HepG2 (cell line): Measurements from ENCODE around the gene IFNLR1. TPM values are rescaled to one million over a fixed set of nuclear protein-coding genes. Genes with fewer than 3 reads are reported as not detected.
A peak's percentile ranks its signal among the peaks of the same experiment; 100 is the strongest.

Experiments used
- AHDC1 ChIP-seq: sonication (generic); formaldehyde crosslinking; IDR thresholded peaks from 2 replicates; pipeline ENCODE4 v1.5.1; 2020; ENCODE audit warnings: mild to moderate bottlenecking, missing genetic modification reagents, borderline replicate concordance
- ETS1 ChIP-seq: sonication (generic); formaldehyde crosslinking; IDR thresholded peaks from 2 replicates; pipeline ENCODE4 v1.4.0; 2020; ENCODE audit warnings: missing genetic modification reagents
- HOMEZ ChIP-seq: IDR thresholded peaks from 2 replicates; pipeline ENCODE4 v1.6.1; 2016; ENCODE audit warnings: low read depth
- JARID2 ChIP-seq: sonication (generic); formaldehyde crosslinking; IDR thresholded peaks from 2 replicates; pipeline ENCODE4 v1.8.1; 2023; ENCODE audit warnings: missing genetic modification reagents, inconsistent platforms; ENCODE audit not compliant: insufficient replicate concordance
- MEF2D ChIP-seq: sonication (generic); formaldehyde crosslinking; IDR thresholded peaks from 2 replicates; pipeline ENCODE4 v1.5.1; 2020; ENCODE audit warnings: mild to moderate bottlenecking, missing genetic modification reagents
- NCOA2 ChIP-seq: sonication (generic); formaldehyde crosslinking; IDR thresholded peaks from 2 replicates; pipeline ENCODE4 v1.8.0; 2022; ENCODE audit warnings: inconsistent platforms
- NFE2L1 ChIP-seq: sonication (generic); formaldehyde crosslinking; IDR thresholded peaks from 2 replicates; pipeline ENCODE4 v1.4.0; 2020; ENCODE audit warnings: missing genetic modification reagents, mild to moderate bottlenecking, borderline replicate concordance
- NFYB ChIP-seq: sonication (generic); formaldehyde crosslinking; IDR thresholded peaks from 2 replicates; pipeline ENCODE4 v1.4.0; 2020; ENCODE audit warnings: missing genetic modification reagents
- RFX5 ChIP-seq: IDR thresholded peaks from 2 replicates; pipeline ENCODE4 v1.6.1; 2011; ENCODE audit warnings: low read depth, low read length, improper control_type of control experiment
- RXRB ChIP-seq: IDR thresholded peaks from 2 replicates; pipeline ENCODE4 v1.6.1; 2016; ENCODE audit warnings: borderline replicate concordance, missing genetic modification reagents, missing compliant biosample characterization
- SOX5 ChIP-seq: IDR thresholded peaks from 2 replicates; pipeline ENCODE4 v1.6.1; 2016; ENCODE audit warnings: borderline replicate concordance
- SUZ12 ChIP-seq: fragments of 150-350 bp; IDR thresholded peaks from 2 replicates; pipeline ENCODE4 v1.6.1; 2014; ENCODE audit warnings: low read depth, low read length
- TARDBP ChIP-seq: sonication (generic); formaldehyde crosslinking; IDR thresholded peaks from 2 replicates; pipeline ENCODE4 v1.8.0; 2022; ENCODE audit warnings: mild to moderate bottlenecking, missing genetic modification reagents
- THAP11 ChIP-seq: IDR thresholded peaks from 2 replicates; pipeline ENCODE4 v1.6.1; 2016; ENCODE audit warnings: missing biosample characterization, missing genetic modification reagents
- U2AF2 ChIP-seq: fragments of 200-400 bp; formaldehyde crosslinking; IDR thresholded peaks from 2 replicates; pipeline ENCODE4 v1.6.1; 2017; ENCODE audit warnings: low read depth, mild to moderate bottlenecking, low read length
- ZNF431 ChIP-seq: sonication (generic); formaldehyde crosslinking; IDR thresholded peaks from 2 replicates; pipeline ENCODE4 v1.9.0; 2022; ENCODE audit warnings: missing genetic modification reagents, low read depth, mild to moderate bottlenecking, borderline replicate concordance
- ZNF619 ChIP-seq: sonication (generic); formaldehyde crosslinking; IDR thresholded peaks from 2 replicates; pipeline ENCODE4 v1.4.0; 2020; ENCODE audit warnings: mild to moderate bottlenecking, missing genetic modification reagents
- ZNF710 ChIP-seq: sonication (generic); formaldehyde crosslinking; IDR thresholded peaks from 2 replicates; pipeline ENCODE4 v1.5.0; 2020; ENCODE audit warnings: mild to moderate bottlenecking, missing genetic modification reagents, borderline replicate concordance
- ZSCAN20 ChIP-seq: sonication (generic); formaldehyde crosslinking; IDR thresholded peaks from 2 replicates; pipeline ENCODE4 v1.4.0; 2020; ENCODE audit warnings: missing genetic modification reagents, mild to moderate bottlenecking, borderline replicate concordance
- polyA plus RNA-seq, 8 experiments: library from polyadenylated mRNA; depleted of rRNA in 3 of 8; stranded (reverse) in 7 of 8; unstranded in 1 of 8; fragments of >200 nt; fragmentation: Illumina TruSeq in 4 of 8; extraction: Trizol in 4 of 8; gene quantifications; 2 replicates each; pipeline versions ENCODE4 v1.2.1 to v1.2.3, GENCODE V29; 2011 to 2016; ENCODE audit warnings: low read depth in 4 of 8, missing spikeins in 1 of 8, mixed read lengths in 1 of 8; ENCODE audit not compliant: insufficient read depth in 1 of 8
- total RNA-seq, 5 experiments: library from RNA; depleted of rRNA; stranded (reverse); fragments of >200 nt; fragmentation: Illumina TruSeq; extraction: Trizol; gene quantifications; 2 replicates each; pipeline ENCODE4 v1.2.3, GENCODE V29; 2016; ENCODE audit warnings: low read depth in 1 of 5

The IFNLR1 gene
- total and polyA plus RNA-seq, 2 of the 13 experiments (the other 11 are each of a cell fraction or from before 2014, with no cell fraction given): 3.8 to 8.5 TPM

- TF ChIP-seq ZNF619 (CRISPR knock-in tag): no peak
- peak; percentile 70; the same call in 1 of the 2 replicates for TF ChIP-seq TARDBP (CRISPR knock-in tag)
- no peak for TF ChIP-seq SUZ12
- TF ChIP-seq RXRB (CRISPR knock-in tag): peak; percentile 95
- TF ChIP-seq ZNF431 (CRISPR knock-in tag): no peak
- TF ChIP-seq AHDC1 (CRISPR knock-in tag): peak; percentile 74; the same call in 1 of the 2 replicates
- TF ChIP-seq SOX5 (CRISPR knock-in tag): peak; percentile 74; the same call in 1 of the 2 replicates
- no peak for TF ChIP-seq NFE2L1 (CRISPR knock-in tag)
- TF ChIP-seq ETS1 (CRISPR knock-in tag): 0 out of 2 replicates have a peak, but pooled peaks have one; percentile 23
- no peak for TF ChIP-seq HOMEZ (CRISPR knock-in tag)
- peak; percentile 46; the same call in 1 of the 2 replicates for TF ChIP-seq THAP11 (CRISPR knock-in tag)
- TF ChIP-seq RFX5: no peak
- TF ChIP-seq MEF2D (CRISPR knock-in tag): peak; percentile 23; the same call in 1 of the 2 replicates
- TF ChIP-seq NFYB (CRISPR knock-in tag): no peak
- peak; percentile 72 for TF ChIP-seq NCOA2 (CRISPR knock-in tag)
- no peak for TF ChIP-seq ZSCAN20 (CRISPR knock-in tag)
- no peak for TF ChIP-seq U2AF2
- TF ChIP-seq ZNF710: peak; percentile 48; the same call in 1 of the 2 replicates
- peak; percentile 52 for TF ChIP-seq JARID2 (CRISPR knock-in tag)
These were observed 68.5 kb downstream of the IFNLR1 start (continued) for GRCh38 chr1:24118410-24119242.
